HG03135 (cell line): Measurements from ENCODE around the gene NXT1.
A peak's percentile ranks its signal among the peaks of the same experiment; 100 is the strongest.

ENCODE experiments used
- ATAC-seq: cut with Tn5 transposase; IDR thresholded peaks from one replicate; pipeline ENCODE4 v1.9.1; 2021; ENCODE audit warnings: mild to moderate bottlenecking, moderate library complexity; ENCODE audit not compliant: unreplicated experiment

NXT1 gene

GRCh38 chr20:23358923-23359593 lies 8.5 kb downstream of the NXT1 start:
- no peak for ATAC-seq

GRCh38 chr20:23360531-23360930 lies 9.9 kb downstream of the NXT1 start:
- no peak for ATAC-seq

- no peak for ATAC-seq
Measured at GRCh38 chr20:23361119-23361475, 10.5 kb downstream of the NXT1 start.

GRCh38 chr20:23361476-23362391 lies 11.1 kb downstream of the NXT1 start, which contains the start of gene GZF1:
Gene GZF1 (plus strand): TSS chr20:23362182. CDS start chr20:23364384, 2,202 bp downstream.
- peak; percentile 69 for ATAC-seq

- peak; percentile 1 for ATAC-seq
Measured at GRCh38 chr20:23362392-23363256, 12.0 kb downstream of the NXT1 start.

- no peak for ATAC-seq
Measured at GRCh38 chr20:23363257-23363649, 12.7 kb downstream of the NXT1 start.

GRCh38 chr20:23365390-23366165 lies 15.0 kb downstream of the NXT1 start:
- ATAC-seq = no peak

- no peak for ATAC-seq
Measured at GRCh38 chr20:23366384-23366783, 15.8 kb downstream of the NXT1 start.

GRCh38 chr20:23367770-23368169 lies 17.2 kb downstream of the NXT1 start:
- no peak for ATAC-seq

GRCh38 chr20:23368316-23369071 lies 17.9 kb downstream of the NXT1 start:
- ATAC-seq = no peak

GRCh38 chr20:23369072-23369823 lies 18.7 kb downstream of the NXT1 start:
- ATAC-seq = no peak

- ATAC-seq = no peak
Measured at GRCh38 chr20:23370274-23370673, 19.7 kb downstream of the NXT1 start.

GRCh38 chr20:23370873-23371272 lies 20.3 kb downstream of the NXT1 start:
- no peak for ATAC-seq

GRCh38 chr20:23371496-23371895 lies 20.9 kb downstream of the NXT1 start:
- ATAC-seq = no peak

- no peak for ATAC-seq
Measured at GRCh38 chr20:23374441-23374840, 23.9 kb downstream of the NXT1 start.

- no peak for ATAC-seq
Measured at GRCh38 chr20:23375827-23376226, 25.2 kb downstream of the NXT1 start.

- ATAC-seq = no peak
Measured at GRCh38 chr20:23379772-23380171, 29.2 kb downstream of the NXT1 start.

GRCh38 chr20:23381876-23382275 lies 31.3 kb downstream of the NXT1 start:
- no peak for ATAC-seq
